Spleen (tissue), 7 donors: ENCODE results near the gene PGBD2.

Experiments used
- POLR2AphosphoS5 ChIP-seq, 3 donors: sonication (generic); formaldehyde crosslinking; IDR thresholded peaks; one replicate each; pipeline ENCODE4 v1.5.1; 2017; ENCODE audit warnings: antibody characterized with exemption in 3 of 3
- TF ChIP-seq, protein P1 (sequence below), 11 experiments: fragments of 200-600 bp in 7 of 11; fragments of 450-650 bp in 4 of 11; sonication (generic) in 4 of 11; IDR thresholded peaks in 8 of 11; conservative IDR thresholded peaks in 3 of 11; 1 replicate in 7 of 11; 2 replicates in 4 of 11; pipeline versions ENCODE4 v1.4.0 to v1.8.0; 2016 to 2021; ENCODE audit warnings: antibody characterized with exemption in 11 of 11, inconsistent platforms in 4 of 11, mild to moderate bottlenecking in 1 of 11
- donor health status: DM: no; HTN: no; CAD: no; lungs with moderate emphysema.
- donor health status: DM: no; HTN: no; CAD: no.
- donor health status: DM: no; HTN: no; CAD: no.

DNA sequence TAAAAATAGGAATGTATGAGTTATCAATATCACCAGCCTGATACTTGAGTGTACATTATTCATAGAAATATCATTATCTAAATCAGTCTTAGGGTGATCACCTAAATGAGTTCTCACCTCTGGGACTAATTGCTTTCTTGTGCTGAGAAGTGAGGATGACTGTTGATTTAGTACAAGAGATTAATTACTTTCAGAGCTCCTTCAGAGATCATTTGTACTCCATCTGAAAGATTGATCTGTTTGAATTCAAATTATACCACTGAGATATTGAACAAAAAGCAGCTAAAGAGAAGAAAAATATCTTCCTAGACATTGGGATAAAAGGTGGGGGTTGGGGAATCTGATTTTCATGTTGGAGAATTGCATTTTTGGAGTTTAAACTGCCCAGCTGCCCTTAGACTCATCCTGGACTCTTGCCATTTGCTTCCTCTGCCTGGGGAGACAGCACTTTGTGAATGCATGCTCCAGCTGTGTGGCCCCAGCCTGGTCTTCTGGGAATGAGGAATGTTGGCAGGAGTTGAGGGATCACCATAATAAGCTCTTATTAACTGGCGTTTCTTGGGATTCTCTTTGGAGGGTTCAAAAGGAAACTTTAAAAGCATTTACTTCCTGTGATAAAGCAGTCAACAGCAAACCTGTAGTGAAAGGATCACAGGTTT lies 19.7 kb upstream of the PGBD2 start:
- TF ChIP-seq, protein P1, sequence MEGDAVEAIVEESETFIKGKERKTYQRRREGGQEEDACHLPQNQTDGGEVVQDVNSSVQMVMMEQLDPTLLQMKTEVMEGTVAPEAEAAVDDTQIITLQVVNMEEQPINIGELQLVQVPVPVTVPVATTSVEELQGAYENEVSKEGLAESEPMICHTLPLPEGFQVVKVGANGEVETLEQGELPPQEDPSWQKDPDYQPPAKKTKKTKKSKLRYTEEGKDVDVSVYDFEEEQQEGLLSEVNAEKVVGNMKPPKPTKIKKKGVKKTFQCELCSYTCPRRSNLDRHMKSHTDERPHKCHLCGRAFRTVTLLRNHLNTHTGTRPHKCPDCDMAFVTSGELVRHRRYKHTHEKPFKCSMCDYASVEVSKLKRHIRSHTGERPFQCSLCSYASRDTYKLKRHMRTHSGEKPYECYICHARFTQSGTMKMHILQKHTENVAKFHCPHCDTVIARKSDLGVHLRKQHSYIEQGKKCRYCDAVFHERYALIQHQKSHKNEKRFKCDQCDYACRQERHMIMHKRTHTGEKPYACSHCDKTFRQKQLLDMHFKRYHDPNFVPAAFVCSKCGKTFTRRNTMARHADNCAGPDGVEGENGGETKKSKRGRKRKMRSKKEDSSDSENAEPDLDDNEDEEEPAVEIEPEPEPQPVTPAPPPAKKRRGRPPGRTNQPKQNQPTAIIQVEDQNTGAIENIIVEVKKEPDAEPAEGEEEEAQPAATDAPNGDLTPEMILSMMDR (IDR thresholded peaks at IDR 0.05 in 8 of 11, conservative IDR thresholded peaks at IDR 0.05 in 3 of 11) = no peak
- TF ChIP-seq POLR2AphosphoS5 (IDR thresholded peaks at IDR 0.05) = peak in 1 of 3 donors; percentile 36
